Islet of Langerhans (tissue), 1 donor: ENCODE data around the gene NPC2.
"Not testable (repeated sequence)": the region's sequence is repeated elsewhere in the genome, so short reads cannot be mapped to it uniquely, and the experiment has no call there.

ENCODE experiments used
- FAIRE-seq: peaks from one replicate; lab custom pipeline; 2011; peaks lifted over from hg19 to GRCh38; lab: Jason Lieb, UNC

Gene NPC2

DNA sequence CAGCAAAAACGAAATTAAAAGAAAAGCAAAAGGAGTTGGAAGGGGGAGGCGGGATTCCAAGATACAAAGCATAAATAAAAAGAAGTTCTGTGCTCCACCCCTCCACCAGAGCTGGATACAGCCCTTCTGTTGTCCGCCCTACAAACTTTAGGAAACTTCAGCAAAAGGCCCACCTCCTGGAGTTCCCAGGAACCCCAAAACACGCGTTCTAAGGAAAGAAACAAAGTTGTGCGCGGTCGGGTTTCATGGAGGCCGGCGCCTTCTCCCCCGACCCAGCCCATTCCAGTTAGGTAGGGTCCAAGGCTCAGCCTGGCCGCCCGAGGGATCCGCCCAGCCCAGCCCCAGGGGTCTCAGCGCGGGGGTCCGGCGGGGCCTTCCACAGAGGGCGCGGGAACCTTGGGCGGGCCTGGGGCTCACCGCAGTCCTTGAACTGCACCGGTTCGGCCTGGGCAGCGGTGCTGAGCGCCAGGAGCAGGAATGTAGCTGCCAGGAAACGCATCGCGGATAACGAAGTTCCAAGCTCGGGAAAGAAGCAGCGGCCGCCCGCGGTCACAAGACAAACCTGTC lies at the start of gene NPC2:
Gene NPC2, minus strand, starts transcription at position 530 of the 567 bp plus-strand sequence. Its CDS starts 31 bp downstream, at position 499.
- FAIRE-seq, result no peak

DNA sequence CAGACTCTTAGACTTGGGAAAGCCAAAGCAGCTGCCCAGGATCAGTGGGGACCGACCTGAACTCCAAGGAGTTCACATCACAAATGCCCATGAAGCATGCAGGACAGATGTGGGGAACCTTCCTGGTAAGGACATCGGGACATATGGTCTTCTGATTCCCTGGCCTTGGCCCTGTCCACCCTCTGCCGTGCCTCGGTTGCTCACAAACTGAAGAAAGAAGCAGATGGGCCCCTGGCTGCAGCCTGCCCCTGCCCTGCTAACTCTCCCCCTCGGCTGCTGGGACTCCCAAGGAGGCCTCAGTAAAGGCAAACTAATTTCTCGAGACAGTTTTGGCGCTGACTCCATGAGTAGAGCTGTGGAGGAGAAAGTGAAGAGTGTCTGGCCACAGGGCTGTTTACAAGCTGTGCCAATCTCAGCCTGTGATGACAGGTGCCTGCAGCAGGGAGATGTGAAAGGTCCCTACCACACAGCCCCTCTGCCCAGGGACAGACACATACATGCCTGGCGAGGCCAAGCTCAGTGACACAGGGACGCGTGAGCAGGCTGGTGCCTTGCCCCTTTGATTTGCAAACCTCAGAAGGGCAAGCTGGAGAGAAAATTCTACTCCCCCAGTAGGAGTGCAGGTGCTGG lies 49.1 kb upstream of the NPC2 start:
- no peak for FAIRE-seq

DNA sequence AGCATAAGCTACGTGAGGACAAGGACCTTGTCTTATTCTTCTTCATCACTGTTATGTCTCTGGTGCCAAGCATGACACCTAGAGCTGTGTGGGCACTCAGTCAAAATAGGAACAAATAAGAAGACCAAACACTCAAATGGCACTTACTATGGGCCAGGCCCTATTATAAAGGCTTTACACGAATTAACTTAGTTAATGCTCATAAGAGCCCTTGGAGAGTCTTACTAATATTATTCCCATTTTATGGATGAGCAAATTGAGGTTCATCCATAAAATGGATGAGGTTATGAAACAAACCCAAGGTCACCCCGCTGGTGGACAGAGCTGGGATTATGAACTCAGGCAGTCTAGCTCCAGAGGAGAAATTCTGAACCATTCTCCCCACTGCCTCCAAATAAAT lies 48.1 kb upstream of the NPC2 start:
- FAIRE-seq, result no peak

DNA sequence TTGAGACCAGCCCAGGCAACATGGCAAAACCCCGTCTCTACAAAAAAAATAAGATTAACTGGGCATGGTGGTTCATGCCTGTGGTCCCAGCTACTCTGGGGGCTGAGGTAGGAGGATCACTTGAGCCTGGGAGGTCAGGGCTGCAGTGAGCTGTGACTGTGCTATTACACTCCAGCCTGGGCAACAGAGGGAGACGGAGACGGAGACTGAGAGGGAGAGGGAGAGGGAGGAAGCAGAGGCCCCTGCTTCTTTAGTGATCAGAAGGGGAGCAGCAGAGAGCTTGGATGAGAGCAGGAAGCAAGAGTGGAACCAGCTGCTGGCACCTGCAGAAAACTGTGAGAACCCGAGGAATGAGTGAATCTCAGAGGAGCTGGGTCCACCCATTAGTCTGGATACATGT lies 46.4 kb upstream of the NPC2 start:
- no peak for FAIRE-seq

DNA sequence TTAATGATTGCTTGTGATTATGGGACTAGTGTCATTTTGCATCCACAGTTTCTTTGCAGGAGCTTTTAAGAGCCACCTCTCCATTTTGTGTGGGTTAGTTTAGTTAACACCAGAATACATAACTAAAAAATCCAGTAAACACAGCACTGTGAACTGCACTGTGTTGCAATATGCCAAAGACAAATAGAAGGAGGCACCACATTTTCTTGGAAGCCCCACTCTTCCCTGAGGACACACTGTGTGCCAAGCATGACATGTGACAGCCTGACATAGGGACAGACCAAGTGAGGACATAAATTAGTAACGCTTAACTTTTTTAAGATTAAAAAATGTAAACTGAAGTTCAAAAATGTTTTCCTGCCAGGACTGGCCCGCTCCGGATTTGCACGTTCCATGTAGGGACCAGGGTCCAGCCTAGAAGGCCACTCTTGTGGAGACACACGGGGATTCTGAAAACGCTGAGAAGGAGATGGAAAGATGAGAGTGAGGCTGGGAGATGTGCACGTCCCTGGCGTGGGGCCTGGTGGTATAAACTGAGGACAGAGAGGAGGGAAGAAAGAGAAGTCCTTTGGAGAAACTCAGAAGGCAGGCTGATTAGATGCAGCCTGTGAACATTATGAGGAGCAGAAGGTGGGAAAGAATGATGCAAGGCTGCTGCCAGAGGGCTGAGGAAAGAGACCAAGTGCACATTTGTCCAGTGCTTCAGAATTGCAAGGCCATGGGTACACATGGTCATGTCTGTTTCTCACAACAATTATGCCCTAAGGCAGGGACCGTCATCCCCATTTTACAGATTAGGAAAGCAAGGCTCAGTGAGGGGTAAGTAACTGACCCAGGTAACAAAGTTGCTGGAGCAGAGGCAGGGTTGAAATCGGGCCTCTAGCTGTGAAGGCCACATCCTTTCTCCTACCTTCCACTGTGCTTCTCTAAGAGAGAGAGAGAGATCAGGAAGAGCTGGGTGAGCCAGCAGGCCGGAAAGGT lies 45.6 kb upstream of the NPC2 start:
- FAIRE-seq, result no peak

DNA sequence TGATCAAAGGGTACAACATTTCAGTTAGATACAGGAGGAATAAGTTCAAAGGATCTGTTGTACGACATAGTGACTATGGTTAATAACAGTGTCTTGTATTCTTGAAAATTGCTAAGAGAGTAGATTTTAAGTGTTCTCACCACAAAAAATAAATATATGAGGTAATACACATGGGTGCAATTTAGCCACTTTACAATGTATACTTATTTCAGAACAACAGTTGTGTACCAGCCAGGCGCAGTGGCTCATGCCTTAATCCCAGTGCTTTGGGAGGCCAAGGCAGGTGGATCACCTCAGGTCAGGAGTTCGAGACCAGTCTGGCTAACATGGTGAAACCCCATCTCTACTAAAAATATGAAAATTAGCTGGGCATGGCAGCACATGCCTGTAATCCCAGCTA lies 43.2 kb upstream of the NPC2 start:
- FAIRE-seq, result not testable (repeated sequence)

DNA sequence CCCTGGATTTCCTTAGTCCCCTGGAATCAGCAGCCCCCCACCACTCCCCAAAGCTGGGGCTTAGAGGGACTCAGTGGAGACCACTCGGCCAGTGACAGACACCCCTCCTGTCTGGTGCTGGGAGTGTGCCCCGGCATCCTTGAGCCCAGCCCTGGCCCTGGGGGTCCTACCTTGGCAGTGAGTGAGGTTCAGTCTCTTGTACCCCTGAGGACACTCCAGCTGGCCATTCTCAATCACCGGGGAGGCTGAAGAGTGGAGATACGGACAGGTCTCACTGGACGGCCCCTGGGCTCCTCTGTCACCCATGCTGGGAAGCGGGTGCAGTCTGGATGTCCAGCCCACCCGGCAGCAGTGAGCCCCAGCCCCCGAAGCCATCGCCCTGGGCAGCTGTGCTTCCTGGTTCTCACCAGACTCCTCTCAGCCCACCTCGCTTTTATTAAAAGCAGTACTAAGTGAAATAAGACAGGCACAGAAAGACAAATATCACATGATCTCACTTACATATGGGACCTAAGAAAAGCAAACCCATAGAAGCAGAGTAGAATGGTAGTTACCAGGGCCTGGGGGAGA lies 42.7 kb upstream of the NPC2 start:
- FAIRE-seq, result no peak

DNA sequence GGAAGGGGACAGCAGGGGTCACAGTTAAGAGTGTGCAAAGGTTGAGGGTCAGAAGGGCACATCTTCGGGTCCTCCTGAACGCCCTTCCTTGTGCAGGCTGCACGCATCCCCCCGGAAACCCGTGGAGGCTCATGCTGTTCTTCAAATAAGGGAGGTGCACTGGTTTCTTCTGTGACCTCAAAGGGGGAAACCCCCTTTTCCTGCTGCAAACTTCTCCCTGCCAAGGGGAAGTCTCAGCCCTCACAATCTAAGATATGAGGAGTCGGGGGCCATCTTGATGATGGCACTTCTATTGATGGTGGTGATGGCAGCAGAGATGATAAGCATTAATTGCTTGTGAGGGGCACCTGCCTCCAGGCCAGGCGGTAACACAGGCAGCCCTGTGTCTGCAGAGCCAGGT lies 40.5 kb upstream of the NPC2 start:
- no peak for FAIRE-seq

DNA sequence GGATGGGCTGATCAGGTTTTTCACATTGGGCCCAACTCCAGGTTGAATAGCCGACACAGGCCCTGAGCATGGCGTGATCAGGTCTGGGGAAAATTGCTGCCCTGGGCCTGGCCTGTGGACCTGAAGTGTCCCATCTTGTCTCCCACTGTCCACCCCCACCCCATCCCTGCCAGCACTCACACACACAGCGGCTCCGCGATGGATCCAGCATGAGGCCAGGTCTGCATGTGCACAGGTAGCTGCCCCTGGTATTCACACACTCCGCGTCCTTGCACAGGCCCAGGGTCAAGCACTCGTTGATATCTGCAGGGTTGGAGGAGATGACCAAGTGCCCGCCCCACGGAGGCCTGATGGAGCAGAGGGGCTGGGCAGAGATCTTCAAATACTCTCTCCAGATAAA lies 39.1 kb upstream of the NPC2 start:
- FAIRE-seq, result no peak

DNA sequence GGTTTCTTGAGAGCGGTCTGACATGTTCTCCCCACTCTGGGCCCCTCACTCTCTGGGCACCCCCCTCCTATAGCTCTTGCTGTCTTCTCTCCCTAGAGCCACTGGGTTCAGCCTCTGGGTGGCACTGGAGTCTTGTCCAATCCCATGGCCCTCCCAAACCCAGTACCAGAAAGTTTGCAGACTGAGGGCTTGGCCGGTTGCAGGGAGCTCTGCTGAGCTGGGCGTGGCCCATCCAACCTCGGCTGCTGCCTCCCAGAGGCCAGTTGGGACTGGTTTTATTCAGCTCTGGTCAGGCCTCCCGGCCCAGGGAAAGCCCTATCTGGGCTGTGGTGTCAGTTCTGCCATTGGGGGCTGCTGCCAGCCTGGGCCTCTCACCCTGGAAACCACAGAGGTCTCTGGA lies 38.4 kb upstream of the NPC2 start:
- no peak for FAIRE-seq

DNA sequence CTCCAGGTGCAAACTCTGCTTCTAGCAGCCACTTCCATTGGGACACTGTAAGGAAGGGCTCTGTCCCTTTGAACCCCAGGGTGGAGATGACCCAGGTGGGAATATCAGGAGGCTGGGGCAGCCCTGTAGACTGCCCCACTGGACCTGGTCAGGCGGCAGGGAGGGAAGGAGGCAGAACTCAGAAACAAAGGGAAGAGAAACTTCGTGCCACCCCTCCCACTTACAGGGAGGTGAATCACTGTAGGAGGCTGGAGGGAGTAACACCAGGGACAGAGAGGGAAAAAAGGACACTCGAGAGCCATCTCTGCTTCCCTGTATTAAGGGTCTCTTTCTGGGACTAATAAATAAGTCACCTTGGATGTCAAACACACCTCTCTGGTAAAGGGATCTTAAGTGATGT lies 37.9 kb upstream of the NPC2 start:
- no peak for FAIRE-seq

DNA sequence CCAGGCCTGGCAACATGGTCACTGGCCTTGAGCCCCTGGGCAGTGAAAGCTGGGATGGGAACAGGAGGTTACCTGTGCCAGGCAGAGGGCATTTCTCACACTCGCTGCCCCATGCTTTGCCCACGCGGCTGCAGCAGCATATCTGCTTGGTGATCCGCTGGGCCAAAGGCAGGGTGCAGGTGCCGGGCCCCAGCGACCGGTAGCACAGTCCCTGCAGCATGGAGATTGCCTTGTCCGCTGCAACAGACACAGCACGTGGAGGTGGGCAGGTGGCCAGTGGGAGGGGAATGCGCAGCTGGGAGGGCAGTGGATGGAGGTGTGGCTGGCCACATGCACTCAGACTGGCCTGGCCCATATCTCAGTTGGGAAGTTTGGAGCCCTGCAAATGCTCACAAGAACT lies 35.8 kb upstream of the NPC2 start:
- no peak for FAIRE-seq

DNA sequence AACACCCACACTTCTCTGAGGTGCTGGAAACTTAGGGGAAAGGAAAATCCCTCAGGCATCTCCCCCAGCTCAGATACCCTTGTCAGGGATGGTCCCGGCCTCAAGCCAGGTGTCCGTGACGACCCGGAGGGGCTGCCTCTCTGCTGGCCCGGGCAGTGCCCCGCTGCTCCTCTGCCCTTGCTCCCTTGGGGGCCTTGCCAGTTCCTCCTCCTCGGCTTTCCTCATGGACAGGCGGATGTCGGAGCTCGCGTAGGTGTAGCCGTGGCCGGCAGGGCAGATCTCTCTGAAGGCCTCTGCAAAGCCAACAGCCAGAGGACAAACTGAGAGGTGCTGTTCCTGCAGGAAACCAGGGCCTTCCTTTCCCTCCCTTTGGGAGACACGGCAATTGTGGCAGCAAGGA lies 35.3 kb upstream of the NPC2 start:
- no peak for FAIRE-seq

DNA sequence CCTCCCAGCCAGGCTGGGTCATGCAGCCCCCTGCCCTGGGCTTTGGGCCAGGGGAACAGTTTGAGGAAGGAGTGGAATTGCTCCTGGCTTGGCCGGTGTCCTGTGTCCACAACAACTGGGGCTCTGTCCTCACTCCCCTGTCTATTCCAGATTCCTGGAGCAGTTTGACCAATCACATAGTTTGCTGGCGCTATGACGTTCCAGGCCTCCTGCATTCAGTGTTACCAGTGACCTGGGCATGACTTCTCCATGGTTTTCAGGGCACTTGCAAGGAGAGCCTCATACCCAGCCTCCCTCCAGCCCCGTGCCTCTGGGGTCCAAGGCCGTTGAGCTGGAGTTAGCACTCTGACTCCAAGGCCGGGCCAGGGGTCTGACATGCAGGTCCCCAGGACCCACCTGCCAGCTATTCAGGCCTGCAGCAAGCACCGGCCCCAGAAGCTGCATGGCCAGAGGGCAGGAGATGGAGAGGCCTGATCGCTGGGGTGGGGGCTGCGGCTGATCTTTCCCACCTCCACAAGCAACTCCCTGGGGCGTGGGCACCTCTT lies 34.7 kb upstream of the NPC2 start:
- no peak for FAIRE-seq

DNA sequence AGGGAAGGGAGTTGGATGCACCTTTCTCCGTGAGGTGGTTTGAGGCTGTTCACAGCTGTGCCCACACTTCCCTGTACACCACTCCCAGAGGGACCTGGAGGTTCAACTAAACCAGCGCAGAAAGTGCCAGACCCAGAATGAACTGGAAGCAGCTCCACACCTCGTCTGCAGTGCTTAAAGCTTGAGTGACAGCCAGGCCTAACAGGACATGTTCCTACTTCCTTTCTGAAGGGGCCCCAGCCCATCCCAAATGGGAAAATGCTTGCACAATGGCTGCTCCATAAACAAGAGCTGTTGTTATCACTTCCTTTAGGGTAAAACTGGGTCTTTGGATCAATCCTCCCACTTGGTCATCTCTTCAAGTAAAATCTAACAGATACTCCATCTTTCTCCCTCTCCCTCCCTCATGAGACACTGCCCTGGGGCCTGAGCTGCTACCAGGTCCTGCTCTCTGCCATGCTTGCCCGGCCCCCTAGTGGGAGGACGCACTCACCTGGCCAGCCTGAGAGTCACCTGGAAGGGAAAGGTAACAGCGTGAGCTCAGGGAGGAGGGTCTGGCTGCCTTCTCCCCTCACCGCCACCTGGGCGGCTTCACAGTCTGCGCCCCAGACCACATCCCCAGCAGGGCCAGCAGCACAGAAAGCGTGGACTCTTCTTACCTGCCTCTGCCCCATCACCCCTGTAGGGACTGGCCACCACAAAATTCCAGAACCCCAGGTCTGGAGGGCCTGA lies 33.9 kb upstream of the NPC2 start:
- FAIRE-seq, result no peak

DNA sequence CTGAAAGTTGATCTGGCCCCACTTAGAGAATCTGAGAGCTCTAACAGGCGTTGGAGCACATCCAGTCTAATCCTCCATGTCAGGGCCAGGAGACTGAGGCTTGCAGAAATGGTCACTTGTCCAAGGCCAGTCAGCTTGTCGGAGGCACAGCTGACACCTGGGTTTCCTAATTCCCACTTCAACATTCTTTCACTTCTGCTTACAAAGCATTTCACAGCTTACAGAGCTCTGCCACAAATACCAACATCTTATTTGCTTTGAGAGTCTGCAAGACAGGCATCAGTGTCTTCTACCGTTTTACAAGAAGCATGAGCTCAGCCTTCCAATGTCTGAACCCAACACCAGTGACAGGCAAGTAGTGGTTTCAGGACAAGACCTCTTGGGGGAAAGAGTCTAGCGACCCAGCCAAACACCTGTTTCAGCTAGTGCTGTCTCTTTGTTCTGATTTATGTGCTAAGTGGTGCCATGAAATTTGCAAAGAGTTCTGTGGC lies 32.3 kb upstream of the NPC2 start:
- no peak for FAIRE-seq

DNA sequence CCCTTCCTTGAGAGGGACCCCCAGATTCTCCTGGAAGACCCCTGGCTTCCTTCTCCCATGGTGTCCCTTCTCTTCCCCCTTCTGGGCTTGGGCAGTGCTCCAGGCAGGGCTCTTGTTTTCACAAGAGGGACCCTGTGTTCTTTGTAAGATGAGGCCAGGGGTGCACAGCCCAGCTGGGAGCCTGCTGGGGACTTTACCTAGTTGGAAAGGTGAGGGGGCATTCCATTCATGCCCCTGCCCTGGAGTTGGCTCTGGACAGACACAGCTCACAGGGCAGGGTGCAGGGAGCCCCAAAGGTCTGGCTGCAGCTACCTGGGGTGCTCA lies 31.7 kb upstream of the NPC2 start:
- no peak for FAIRE-seq

DNA sequence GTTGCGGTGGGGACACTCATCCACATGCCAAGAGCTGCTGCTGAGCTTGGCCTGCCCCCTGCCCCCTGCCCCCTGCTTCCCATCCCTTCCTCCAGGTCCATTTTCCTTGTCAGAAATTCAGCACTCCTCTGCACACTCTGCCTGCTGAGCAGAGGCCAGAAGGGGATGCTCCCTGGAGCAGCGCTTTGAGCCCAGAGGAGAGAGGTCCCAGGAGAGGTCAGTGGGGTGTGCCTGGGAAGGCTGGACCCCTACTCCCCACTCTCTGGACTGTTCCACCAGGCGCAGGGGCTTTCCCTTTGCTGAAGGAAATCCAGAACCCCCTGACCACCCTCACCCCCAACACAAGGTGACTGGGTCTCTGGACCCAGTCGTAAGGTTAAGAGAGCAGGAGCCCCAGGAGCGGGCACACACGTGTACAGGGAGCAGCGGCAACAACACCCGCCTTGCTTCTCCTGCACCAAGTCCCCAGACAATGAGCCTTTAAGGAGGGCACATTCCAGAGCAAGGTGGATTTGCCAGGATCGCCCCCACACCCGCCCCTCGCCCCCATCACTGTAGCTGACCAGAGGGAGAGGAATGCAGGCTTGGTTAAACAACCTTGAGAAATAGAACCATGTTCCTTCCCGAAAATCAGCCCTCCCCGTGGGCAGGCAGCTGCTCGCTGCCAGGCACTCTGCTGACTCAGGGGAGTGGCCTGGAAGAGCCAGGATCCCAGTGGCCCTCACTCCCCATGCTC lies 31.1 kb upstream of the NPC2 start:
- no peak for FAIRE-seq

DNA sequence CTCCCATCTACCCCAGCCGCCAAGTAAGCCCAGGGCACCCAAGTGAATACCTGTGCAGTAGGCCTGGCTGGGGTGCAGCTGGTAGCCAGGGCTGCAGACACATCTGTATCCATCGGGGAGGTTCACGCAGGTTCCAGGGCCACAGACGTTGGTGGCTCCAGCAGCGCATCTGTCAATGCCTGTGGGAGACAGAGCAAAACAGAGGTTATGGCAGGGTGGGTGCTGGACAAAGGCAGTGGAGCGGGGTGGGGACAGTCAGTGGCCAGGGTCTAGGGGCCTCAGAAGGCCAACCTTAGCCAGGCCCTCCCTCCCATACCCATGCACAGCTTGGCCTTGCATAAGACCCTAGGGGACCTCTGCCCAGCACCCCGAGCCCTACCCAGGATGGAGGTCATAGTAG lies 29.6 kb upstream of the NPC2 start:
- FAIRE-seq, result no peak

DNA sequence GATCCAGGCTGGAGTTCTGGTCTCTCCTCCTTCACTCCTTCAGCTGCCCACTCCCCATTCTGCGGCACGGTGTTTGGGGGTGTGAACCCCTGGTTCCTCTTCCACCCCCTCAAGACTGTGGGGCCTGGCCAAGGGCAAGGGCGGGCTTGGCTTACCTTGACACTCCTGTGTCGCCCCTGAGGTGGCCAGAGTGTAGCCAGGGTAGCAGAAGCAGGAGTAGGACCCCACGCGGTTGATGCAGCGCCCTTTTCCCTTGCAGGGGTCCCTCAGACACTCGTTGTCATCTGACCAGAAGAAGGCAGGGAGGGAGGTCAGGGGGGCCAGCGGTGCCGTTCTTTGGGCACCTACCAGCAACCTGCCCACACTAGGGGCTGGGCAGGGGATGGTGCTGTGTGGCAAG lies 28.7 kb upstream of the NPC2 start:
- no peak for FAIRE-seq

DNA sequence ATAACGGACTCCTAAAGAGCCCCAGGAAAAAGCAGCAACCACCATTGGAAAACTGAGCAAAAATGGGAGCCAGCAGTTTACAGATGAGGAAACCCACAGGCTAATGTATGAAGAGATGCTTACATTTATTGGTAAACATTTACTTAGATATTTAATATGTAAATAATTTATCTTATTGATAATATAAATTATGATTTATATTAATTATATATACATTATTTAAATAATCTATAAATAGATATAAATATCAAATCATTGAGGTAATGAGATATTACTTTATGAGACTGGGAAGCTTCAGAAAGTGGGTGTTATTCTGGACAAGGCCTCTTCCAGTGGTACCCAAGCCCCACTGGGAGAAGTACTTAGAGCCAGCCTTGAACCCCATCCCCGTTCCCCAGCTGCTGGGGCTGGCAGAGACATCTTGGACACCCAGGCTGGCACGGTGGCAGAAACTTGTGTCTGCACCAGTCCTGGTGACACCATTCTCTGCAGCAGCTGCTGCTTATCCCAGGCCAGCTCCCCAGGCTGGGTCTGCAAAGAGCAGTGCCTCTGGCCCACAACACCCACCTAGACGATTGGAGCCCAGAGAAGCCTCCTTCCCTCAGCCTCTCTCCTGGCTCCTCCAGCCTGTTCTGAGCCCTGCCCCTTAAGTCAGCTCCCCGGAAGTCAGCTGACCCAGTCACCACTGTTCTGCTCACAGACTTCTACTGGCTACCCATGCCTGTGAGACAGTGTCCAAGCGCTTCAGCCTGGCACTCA lies 26.4 kb upstream of the NPC2 start:
- FAIRE-seq, result no peak
